Activated naive CD8-positive, alpha-beta T cell treated with anti-CD3 and anti-CD28 coated beads, Interleukin-2, amount 10 ng/mL, durations not matched to agents 7 days and 5 days (primary cell): ENCODE results near the gene GPC6. TPM values are rescaled to one million over a fixed set of nuclear protein-coding genes. Genes with fewer than 3 reads are reported as not detected.

Source experiments
- ATAC-seq: fragments of 150-1000 bp; cut with Tn5 transposase; one replicate; pipeline ENCODE4 v1.10.0; 2021; ENCODE audit warnings: low read depth, moderate library complexity
- POLR2A ChIA-PET: fragments of 350-600 bp; sonication (Branson Sonifier 250); formaldehyde crosslinking; loops from one replicate; lab custom pipeline; 2021; ENCODE audit warnings: antibody characterized with exemption; lab: Charles Lee
- DNase-seq: peaks from one replicate; pipeline ENCODE4 v3.0.0; 2021
- H3K27ac Mint-ChIP-seq: one replicate; pipeline ENCODE4 v1.8.0; 2022; ENCODE audit warnings: mild to moderate bottlenecking, mixed read lengths
- H3K27me3 Mint-ChIP-seq: one replicate; pipeline ENCODE4 v1.8.0; 2022; ENCODE audit warnings: mild to moderate bottlenecking, moderate library complexity, mixed read lengths
- H3K36me3 Mint-ChIP-seq: one replicate; pipeline ENCODE4 v1.8.0; 2021; ENCODE audit warnings: mild to moderate bottlenecking, mixed read lengths
- H3K4me1 Mint-ChIP-seq: one replicate; pipeline ENCODE4 v1.8.0; 2021; ENCODE audit warnings: mixed read lengths
- H3K4me3 Mint-ChIP-seq: one replicate; pipeline ENCODE4 v1.8.0; 2022; ENCODE audit warnings: mild to moderate bottlenecking, moderate library complexity, mixed read lengths
- H3K9me3 Mint-ChIP-seq: one replicate; pipeline ENCODE4 v1.8.0; 2021; ENCODE audit warnings: mixed read lengths
- total RNA-seq, 2 experiments: library from RNA; stranded (reverse); gene quantifications; one replicate each; pipeline ENCODE4 v1.2.3, GENCODE V29; 2021

GPC6 gene
- total RNA-seq, 2 experiments from 2014 or later = not detected

- Mint-ChIP-seq H3K9me3 (no peaks in the 10 kb centered on the region), H3K27me3 (no peaks in the 10 kb centered on the region), H3K4me1 (no peaks in the 10 kb centered on the region), H3K27ac (no peak overlapping the region), H3K4me3 (no peak overlapping the region), H3K36me3 (no peaks in the 10 kb centered on the region)
- DNase-seq (no peak), ATAC-seq (no peak)
- POLR2A ChIA-PET = no interaction called here
Observed at GRCh38 chr13:93775027-93775426, 548.4 kb downstream of the GPC6 start.

GRCh38 chr13:93775507-93776108 lies 549.0 kb downstream of the GPC6 start:
- POLR2A ChIA-PET = no interaction called here
- no peak for ATAC-seq
- Mint-ChIP-seq H3K4me1 (no peaks in the 10 kb centered on the region), H3K9me3 (no peaks in the 10 kb centered on the region), H3K27me3 (no peaks in the 10 kb centered on the region), H3K36me3 (no peaks in the 10 kb centered on the region), H3K4me3 (no peak overlapping the region), H3K27ac (no peak overlapping the region)
- no peak for DNase-seq

- Mint-ChIP-seq H3K36me3 (no peaks in the 10 kb centered on the region), H3K4me1 (no peaks in the 10 kb centered on the region), H3K27me3 (no peaks in the 10 kb centered on the region), H3K4me3 (no peak overlapping the region), H3K27ac (no peak overlapping the region), H3K9me3 (peaks cover under 1% of the 10 kb centered on the region)
- POLR2A ChIA-PET = no interaction called here
- no peak for DNase-seq
- ATAC-seq = no peak
Observed at GRCh38 chr13:93776936-93777335, 550.3 kb downstream of the GPC6 start.

GRCh38 chr13:93777504-93777903 lies 550.9 kb downstream of the GPC6 start:
- ATAC-seq = no peak
- H3K27me3 Mint-ChIP-seq = no peaks in the 10 kb centered on the region
- no peak overlapping the region for H3K4me3 Mint-ChIP-seq
- no peak for DNase-seq
- no peaks in the 10 kb centered on the region for H3K36me3 Mint-ChIP-seq
- H3K27ac Mint-ChIP-seq = no peak overlapping the region
- no peaks in the 10 kb centered on the region for H3K4me1 Mint-ChIP-seq
- H3K9me3 Mint-ChIP-seq = peaks cover 1% of the 10 kb centered on the region
- POLR2A ChIA-PET = no interaction called here

- POLR2A ChIA-PET = no interaction called here
- ATAC-seq = no peak
Observed at GRCh38 chr13:93778548-93778947, 551.9 kb downstream of the GPC6 start.

GRCh38 chr13:93784191-93784590 lies 557.6 kb downstream of the GPC6 start:
- Mint-ChIP-seq H3K36me3 (no peaks in the 10 kb centered on the region), H3K27me3 (no peaks in the 10 kb centered on the region), H3K9me3 (peaks cover 1% of the 10 kb centered on the region), H3K27ac (no peak overlapping the region), H3K4me1 (no peaks in the 10 kb centered on the region), H3K4me3 (no peak overlapping the region)
- ATAC-seq (no peak), DNase-seq (no peak)
- POLR2A ChIA-PET = no interaction called here

More at GRCh38 chr13:93778548-93778947, 551.9 kb downstream of the GPC6 start:
- no peaks in the 10 kb centered on the region for H3K27me3 Mint-ChIP-seq
- H3K4me3 Mint-ChIP-seq = no peak overlapping the region
- no peak overlapping the region for H3K27ac Mint-ChIP-seq
- no peak for DNase-seq
- peaks cover 1% of the 10 kb centered on the region for H3K9me3 Mint-ChIP-seq
- H3K4me1 Mint-ChIP-seq = no peaks in the 10 kb centered on the region
- H3K36me3 Mint-ChIP-seq = no peaks in the 10 kb centered on the region

GRCh38 chr13:93786846-93787489 lies 560.4 kb downstream of the GPC6 start:
- Mint-ChIP-seq H3K36me3 (no peaks in the 10 kb centered on the region), H3K27me3 (peaks cover 4% of the 10 kb centered on the region), H3K27ac (no peak overlapping the region), H3K4me1 (no peaks in the 10 kb centered on the region), H3K9me3 (no peaks in the 10 kb centered on the region), H3K4me3 (no peak overlapping the region)
- ATAC-seq (no peak), DNase-seq (no peak)
- POLR2A ChIA-PET = no interaction called here

- ATAC-seq = no peak
- peaks cover 8% of the 10 kb centered on the region for H3K27me3 Mint-ChIP-seq
- no peaks in the 10 kb centered on the region for H3K9me3 Mint-ChIP-seq
- H3K4me1 Mint-ChIP-seq = no peaks in the 10 kb centered on the region
- DNase-seq = no peak
- no peak overlapping the region for H3K4me3 Mint-ChIP-seq
- POLR2A ChIA-PET = no interaction called here
- H3K27ac Mint-ChIP-seq = no peak overlapping the region
- no peaks in the 10 kb centered on the region for H3K36me3 Mint-ChIP-seq
Observed at GRCh38 chr13:93788456-93788855, 561.8 kb downstream of the GPC6 start.

GRCh38 chr13:93789058-93789457 lies 562.5 kb downstream of the GPC6 start:
- Mint-ChIP-seq H3K36me3 (no peaks in the 10 kb centered on the region), H3K9me3 (no peaks in the 10 kb centered on the region), H3K4me3 (no peak overlapping the region), H3K27ac (no peak overlapping the region), H3K4me1 (peaks cover under 1% of the 10 kb centered on the region), H3K27me3 (peaks cover 8% of the 10 kb centered on the region)
- no peak for ATAC-seq
- POLR2A ChIA-PET = no interaction called here
- DNase-seq = no peak

GRCh38 chr13:93794197-93794885 lies 567.7 kb downstream of the GPC6 start:
- H3K9me3 Mint-ChIP-seq = no peaks in the 10 kb centered on the region
- peak; percentile 56 for ATAC-seq
- H3K27me3 Mint-ChIP-seq = peaks cover 8% of the 10 kb centered on the region

GRCh38 chr13:93797463-93797862 lies 570.9 kb downstream of the GPC6 start:
- POLR2A ChIA-PET = no interaction called here
- Mint-ChIP-seq H3K27ac (no peak overlapping the region), H3K4me1 (peaks cover 6% of the 10 kb centered on the region), H3K9me3 (no peaks in the 10 kb centered on the region), H3K27me3 (peaks cover under 1% of the 10 kb centered on the region), H3K4me3 (no peak overlapping the region), H3K36me3 (no peaks in the 10 kb centered on the region)
- ATAC-seq = no peak
- no peak for DNase-seq

More at GRCh38 chr13:93794197-93794885, 567.7 kb downstream of the GPC6 start:
- no peak overlapping the region for H3K4me3 Mint-ChIP-seq
- H3K27ac Mint-ChIP-seq = no peak overlapping the region
- POLR2A ChIA-PET = no interaction called here
- DNase-seq = no peak
- no peaks in the 10 kb centered on the region for H3K36me3 Mint-ChIP-seq
- peaks cover 6% of the 10 kb centered on the region for H3K4me1 Mint-ChIP-seq

- Mint-ChIP-seq H3K4me3 (no peak overlapping the region), H3K9me3 (no peaks in the 10 kb centered on the region), H3K27ac (no peak overlapping the region), H3K27me3 (no peaks in the 10 kb centered on the region), H3K36me3 (no peaks in the 10 kb centered on the region), H3K4me1 (no peaks in the 10 kb centered on the region)
- ATAC-seq (no peak), DNase-seq (no peak)
- POLR2A ChIA-PET = no interaction called here
Observed at GRCh38 chr13:93800342-93800741, 573.7 kb downstream of the GPC6 start.

GRCh38 chr13:93805736-93806135 lies 579.1 kb downstream of the GPC6 start:
- no peak for DNase-seq
- H3K36me3 Mint-ChIP-seq = no peaks in the 10 kb centered on the region
- H3K4me1 Mint-ChIP-seq = no peaks in the 10 kb centered on the region
- POLR2A ChIA-PET = no interaction called here
- no peaks in the 10 kb centered on the region for H3K9me3 Mint-ChIP-seq
- H3K27me3 Mint-ChIP-seq = no peaks in the 10 kb centered on the region
- ATAC-seq = no peak
- H3K27ac Mint-ChIP-seq = no peak overlapping the region
- H3K4me3 Mint-ChIP-seq = no peak overlapping the region

GRCh38 chr13:93806861-93807260 lies 580.3 kb downstream of the GPC6 start:
- POLR2A ChIA-PET = no interaction called here
- DNase-seq (no peak), ATAC-seq (no peak)
- Mint-ChIP-seq H3K4me3 (no peak overlapping the region), H3K36me3 (no peaks in the 10 kb centered on the region), H3K27me3 (no peaks in the 10 kb centered on the region), H3K27ac (no peak overlapping the region), H3K9me3 (no peaks in the 10 kb centered on the region), H3K4me1 (no peaks in the 10 kb centered on the region)
